HFFc6 (cell line): ENCODE data around the gene IRAK3. TPM values are rescaled to one million over a fixed set of nuclear protein-coding genes. Genes with fewer than 3 reads are reported as not detected.

Experiments used
- DNase-seq: peaks from one replicate; pipeline ENCODE4 v3.0.0-alpha.2; 2018
- H3K27ac Mint-ChIP-seq: 2 replicates; pipeline ENCODE4 v1.8.0; 2020; ENCODE audit warnings: mild to moderate bottlenecking, mixed read lengths
- H3K27me3 Mint-ChIP-seq: 2 replicates; pipeline ENCODE4 v1.8.0; 2021; ENCODE audit warnings: mild to moderate bottlenecking, moderate library complexity, mixed read lengths; ENCODE audit not compliant: insufficient read depth
- H3K36me3 Mint-ChIP-seq: 2 replicates; pipeline ENCODE4 v1.8.0; 2021; ENCODE audit warnings: low read depth, mixed read lengths
- H3K4me1 Mint-ChIP-seq: 2 replicates; pipeline ENCODE4 v1.8.0; 2020; ENCODE audit warnings: low read depth, mixed read lengths
- H3K4me3 Mint-ChIP-seq: 2 replicates; pipeline ENCODE4 v1.8.0; 2020; ENCODE audit warnings: mild to moderate bottlenecking, moderate library complexity, mixed read lengths
- H3K9me3 Mint-ChIP-seq: 2 replicates; pipeline ENCODE4 v1.8.0; 2020; ENCODE audit warnings: mild to moderate bottlenecking, mixed read lengths
- total RNA-seq, 6 experiments: library from RNA; stranded (reverse); fragmentation: NEBNext Ultra II Directional; extraction: Animal tissue kit (Norgen Biotek cat#: 25700); gene quantifications; 2 replicates in 1 of 6; 3 replicates in 5 of 6; pipeline ENCODE4 v1.2.3, GENCODE V29; 2021
- TF ChIP-seq, protein P1 (sequence below): fragments of 200-600 bp; sonication (generic); IDR thresholded peaks from 2 replicates; pipeline ENCODE4 v1.5.0; 2021; ENCODE audit warnings: antibody characterized with exemption, mild to moderate bottlenecking

IRAK3 gene
- total RNA-seq, 6 experiments from 2014 or later, result 0.83 to 4.7 (median 3.6) TPM

- Mint-ChIP-seq H3K4me1 (peaks cover 19% of the 10 kb centered on the region), H3K4me3 (no peak overlapping the region), H3K27me3 (peaks cover under 1% of the 10 kb centered on the region; the same call in 1 of the 2 replicates), H3K36me3 (no peaks in the 10 kb centered on the region), H3K9me3 (no peaks in the 10 kb centered on the region), H3K27ac (no peak overlapping the region)
- DNase-seq, result no peak
- TF ChIP-seq, protein P1, sequence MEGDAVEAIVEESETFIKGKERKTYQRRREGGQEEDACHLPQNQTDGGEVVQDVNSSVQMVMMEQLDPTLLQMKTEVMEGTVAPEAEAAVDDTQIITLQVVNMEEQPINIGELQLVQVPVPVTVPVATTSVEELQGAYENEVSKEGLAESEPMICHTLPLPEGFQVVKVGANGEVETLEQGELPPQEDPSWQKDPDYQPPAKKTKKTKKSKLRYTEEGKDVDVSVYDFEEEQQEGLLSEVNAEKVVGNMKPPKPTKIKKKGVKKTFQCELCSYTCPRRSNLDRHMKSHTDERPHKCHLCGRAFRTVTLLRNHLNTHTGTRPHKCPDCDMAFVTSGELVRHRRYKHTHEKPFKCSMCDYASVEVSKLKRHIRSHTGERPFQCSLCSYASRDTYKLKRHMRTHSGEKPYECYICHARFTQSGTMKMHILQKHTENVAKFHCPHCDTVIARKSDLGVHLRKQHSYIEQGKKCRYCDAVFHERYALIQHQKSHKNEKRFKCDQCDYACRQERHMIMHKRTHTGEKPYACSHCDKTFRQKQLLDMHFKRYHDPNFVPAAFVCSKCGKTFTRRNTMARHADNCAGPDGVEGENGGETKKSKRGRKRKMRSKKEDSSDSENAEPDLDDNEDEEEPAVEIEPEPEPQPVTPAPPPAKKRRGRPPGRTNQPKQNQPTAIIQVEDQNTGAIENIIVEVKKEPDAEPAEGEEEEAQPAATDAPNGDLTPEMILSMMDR, result no peak
Observed at GRCh38 chr12:66242311-66242710, 53.3 kb downstream of the IRAK3 start.

DNA sequence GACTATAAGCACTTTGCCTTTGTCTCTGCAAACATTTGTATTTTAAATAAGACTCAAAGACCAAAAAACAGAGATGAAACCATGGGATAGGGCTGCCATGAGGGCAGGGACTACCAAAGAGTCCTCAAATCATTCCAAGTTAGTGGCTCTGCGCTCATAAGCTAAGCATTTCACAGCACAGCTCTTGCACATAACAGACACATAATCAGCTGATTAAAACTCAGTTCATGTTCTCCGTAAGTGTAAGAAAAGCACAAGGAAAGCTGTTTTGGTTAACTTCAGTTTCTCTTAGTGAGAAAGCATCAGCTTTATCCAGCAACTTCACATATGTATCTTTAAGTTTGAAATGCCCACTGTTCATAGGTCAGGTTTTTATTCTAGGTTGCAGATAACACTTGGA is 54.9 kb downstream of the IRAK3 start:
- Mint-ChIP-seq H3K9me3 (no peaks in the 10 kb centered on the region), H3K27ac (no peak overlapping the region), H3K4me1 (peaks cover 19% of the 10 kb centered on the region), H3K36me3 (no peaks in the 10 kb centered on the region), H3K4me3 (no peak overlapping the region), H3K27me3 (no peaks in the 10 kb centered on the region; the same call in 1 of the 2 replicates)
- DNase-seq, result no peak
- TF ChIP-seq, protein P1, result no peak

GRCh38 chr12:66244446-66244845 is 55.4 kb downstream of the IRAK3 start:
- H3K27me3 Mint-ChIP-seq, result peaks cover 1% of the 10 kb centered on the region; the same call in 1 of the 2 replicates
- H3K4me3 Mint-ChIP-seq, result no peak overlapping the region
- no peaks in the 10 kb centered on the region for H3K9me3 Mint-ChIP-seq
- H3K4me1 Mint-ChIP-seq, result peaks cover 19% of the 10 kb centered on the region
- DNase-seq, result no peak
- H3K36me3 Mint-ChIP-seq, result no peaks in the 10 kb centered on the region
- no peak overlapping the region for H3K27ac Mint-ChIP-seq
- TF ChIP-seq, protein P1, result no peak

- peaks cover 3% of the 10 kb centered on the region; the same call in 1 of the 2 replicates for H3K27me3 Mint-ChIP-seq
- no peak overlapping the region for H3K4me3 Mint-ChIP-seq
- H3K4me1 Mint-ChIP-seq, result 0 out of 2 replicates have a peak, but pooled peaks cover 5% of the 10 kb centered on the region
- H3K36me3 Mint-ChIP-seq, result no peaks in the 10 kb centered on the region
- H3K9me3 Mint-ChIP-seq, result no peaks in the 10 kb centered on the region
- H3K27ac Mint-ChIP-seq, result no peak overlapping the region
- TF ChIP-seq, protein P1, result no peak
- DNase-seq, result no peak
Observed at GRCh38 chr12:66247741-66248140, 58.7 kb downstream of the IRAK3 start.

DNA sequence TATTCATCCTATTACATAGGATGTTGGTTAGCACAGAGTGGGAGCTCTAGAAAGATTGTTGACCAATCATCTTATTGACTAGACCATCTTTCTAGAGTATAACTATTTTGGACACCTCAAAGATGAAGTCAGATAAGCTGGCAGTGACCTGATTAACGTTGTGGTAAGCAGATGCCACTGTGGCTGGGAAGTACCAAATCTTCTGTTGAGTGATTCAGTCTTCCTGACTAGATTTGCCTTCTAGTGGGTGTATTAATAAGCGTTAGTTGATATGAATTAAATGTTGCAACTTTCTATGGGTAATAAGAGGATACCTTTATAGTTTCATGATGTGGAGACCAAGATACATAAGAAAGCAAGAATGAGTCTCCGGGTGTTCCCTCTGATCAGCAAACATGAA is 62.0 kb downstream of the IRAK3 start:
- H3K27me3 Mint-ChIP-seq, result peaks cover 3% of the 10 kb centered on the region; the same call in 1 of the 2 replicates
- H3K27ac Mint-ChIP-seq, result no peak overlapping the region
- H3K4me3 Mint-ChIP-seq, result no peak overlapping the region
- H3K4me1 Mint-ChIP-seq, result no peaks in the 10 kb centered on the region
- TF ChIP-seq, protein P1, result no peak
- H3K9me3 Mint-ChIP-seq, result no peaks in the 10 kb centered on the region
- H3K36me3 Mint-ChIP-seq, result no peaks in the 10 kb centered on the region
- no peak for DNase-seq

DNA sequence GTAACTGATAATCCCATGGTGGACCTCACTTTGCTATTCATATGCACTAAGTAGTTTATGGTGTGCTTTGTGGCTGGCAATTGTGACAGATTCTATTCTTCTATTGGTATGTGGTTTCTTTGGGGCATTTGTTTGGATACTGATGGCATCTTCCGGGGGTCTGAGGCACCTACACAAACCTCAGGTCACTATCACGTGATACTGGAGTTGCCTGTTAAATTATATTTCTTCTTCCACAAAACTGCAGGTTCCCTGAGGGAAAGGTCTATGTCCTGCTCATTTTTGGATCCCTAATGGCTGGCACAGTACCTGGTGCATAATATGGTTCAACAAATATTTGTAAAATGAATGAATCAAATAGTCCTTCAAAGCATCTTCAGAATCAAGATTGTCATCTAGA is 63.8 kb downstream of the IRAK3 start:
- no peaks in the 10 kb centered on the region for H3K36me3 Mint-ChIP-seq
- TF ChIP-seq, protein P1, result no peak
- H3K9me3 Mint-ChIP-seq, result no peaks in the 10 kb centered on the region
- no peaks in the 10 kb centered on the region for H3K4me1 Mint-ChIP-seq
- H3K4me3 Mint-ChIP-seq, result no peak overlapping the region
- DNase-seq, result no peak
- H3K27me3 Mint-ChIP-seq, result peaks cover 3% of the 10 kb centered on the region; the same call in 1 of the 2 replicates
- H3K27ac Mint-ChIP-seq, result no peak overlapping the region
